Measurements from ENCODE around the gene EMP3. TPM values are rescaled to one million over a fixed set of nuclear protein-coding genes. Genes with fewer than 3 reads are reported as not detected.

The EMP3 gene
- total and polyA plus RNA-seq, 9 of the 15 experiments (the other 6 are each of a cell fraction or from before 2014, with no cell fraction given) = 123 to 386 (median 296) TPM

GRCh38 chr19:48325265-48325910, at the start of gene EMP3 (continued):
- TF ChIP-seq RBM34 (IDR thresholded peaks at IDR 0.05; ENCODE audit: borderline replicate concordance, insufficient read depth, low read length) = no peak
- no peak for TF ChIP-seq MEF2D (tag; conservative IDR thresholded peaks at IDR 0.05; ENCODE audit: low read depth)
- no peak for TF ChIP-seq HSF4 (CRISPR knock-in tag; IDR thresholded peaks at IDR 0.05; ENCODE audit: borderline replicate concordance)
- no peak for TF ChIP-seq ZNF124 (CRISPR knock-in tag; IDR thresholded peaks at IDR 0.05)
- TF ChIP-seq ELF2 (CRISPR knock-in tag; IDR thresholded peaks at IDR 0.05) = no peak
- no peak for TF ChIP-seq SP2 (IDR thresholded peaks at IDR 0.05; ENCODE audit: extremely low read depth, low read depth, low read length, poor library complexity, severe bottlenecking)
- no peak for TF ChIP-seq PREB (CRISPR knock-in tag; IDR thresholded peaks at IDR 0.05)
- TF ChIP-seq NKRF (IDR thresholded peaks at IDR 0.05; ENCODE audit: borderline replicate concordance) = peak; percentile 75; the same call in 1 of the 2 replicates
- no peak for TF ChIP-seq TCF7L2 (IDR thresholded peaks at IDR 0.05; ENCODE audit: low read depth, low read length)
- no peak for TF ChIP-seq ZNF561 (CRISPR knock-in tag; conservative IDR thresholded peaks at IDR 0.05)
- TF ChIP-seq ZFP36 (IDR thresholded peaks at IDR 0.05; ENCODE audit: low read depth, low read length, partially characterized antibody) = no peak
- peak; percentile 95 for TF ChIP-seq LARP7 (IDR thresholded peaks at IDR 0.05)
- 0 out of 2 replicates have a peak, but pooled peaks have one; percentile 24 for TF ChIP-seq ZBTB40 (IDR thresholded peaks at IDR 0.05)
- no peak for TF ChIP-seq ZBTB40 (CRISPR knock-in tag; IDR thresholded peaks at IDR 0.05)
- TF ChIP-seq CBFA2T3 (IDR thresholded peaks at IDR 0.05) = peak; percentile 12; the same call in 1 of the 2 replicates
- TF ChIP-seq XRCC4 (IDR thresholded peaks at IDR 0.05; ENCODE audit: extremely low read depth, insufficient read depth, insufficient read length) = no peak
- peak; percentile 96 for TF ChIP-seq HLTF (IDR thresholded peaks at IDR 0.05)
- no peak for TF ChIP-seq SNIP1 (IDR thresholded peaks at IDR 0.05; ENCODE audit: low read depth)

All from K562 (cell line).